Transverse colon (tissue), 4 donors: Measurements from ENCODE around the gene PIK3CD. TPM values are rescaled to one million over a fixed set of nuclear protein-coding genes. Genes with fewer than 3 reads are reported as not detected.

ENCODE experiments used
- DNase-seq: peaks from one replicate; pipeline ENCODE4 v3.0.0-alpha.2; 2019
- H3K27ac ChIP-seq, 4 donors: fragments of 200-600 bp; sonication (generic); 2 replicates each; pipeline ENCODE4 v1.5.1; 2016 to 2018; ENCODE audit warnings: inconsistent platforms in 4 of 4
- H3K27me3 ChIP-seq: fragments of 200-600 bp; sonication (generic); 2 replicates; pipeline ENCODE4 v1.5.1; 2017; ENCODE audit warnings: inconsistent platforms
- H3K36me3 ChIP-seq, 4 donors: fragments of 200-600 bp; sonication (generic); 2 replicates each; pipeline ENCODE4 v1.5.1; 2017 to 2019; ENCODE audit warnings: inconsistent platforms in 4 of 4
- H3K4me1 ChIP-seq, 4 donors: fragments of 200-600 bp; sonication (generic); 2 replicates each; pipeline ENCODE4 v1.5.1; 2017 to 2020; ENCODE audit warnings: inconsistent platforms in 4 of 4
- H3K4me3 ChIP-seq, 4 donors: fragments of 200-600 bp; sonication (generic); 1 replicate in 1 of 4; 2 replicates in 3 of 4; pipeline versions ENCODE4 v1.5.1 to v1.6.1; 2017 to 2019; ENCODE audit warnings: inconsistent platforms in 4 of 4
- H3K9me3 ChIP-seq, 2 donors: fragments of 200-600 bp; sonication (generic); 2 replicates each; pipeline ENCODE4 v1.5.1; 2017 to 2019; ENCODE audit warnings: inconsistent platforms in 2 of 2
- CTCF ChIP-seq, 5 experiments: fragments of 200-600 bp in 3 of 5; fragments of 450-650 bp in 2 of 5; sonication (generic) in 3 of 5; IDR thresholded peaks; 1 replicate in 2 of 5; 2 replicates in 3 of 5; pipeline ENCODE4 v1.5.1; 2016 to 2017; ENCODE audit warnings: antibody characterized with exemption in 5 of 5, inconsistent platforms in 3 of 5, mild to moderate bottlenecking in 2 of 5, moderate library complexity in 1 of 5
- EP300 ChIP-seq: sonication (generic); formaldehyde crosslinking; IDR thresholded peaks from one replicate; pipeline ENCODE4 v1.6.1; 2017; ENCODE audit warnings: antibody characterized with exemption, low read depth
- POLR2A ChIP-seq: fragments of 450-650 bp; IDR thresholded peaks from one replicate; pipeline ENCODE4 v1.6.1; 2016; ENCODE audit warnings: antibody characterized with exemption, mild to moderate bottlenecking, moderate library complexity
- POLR2AphosphoS5 ChIP-seq, 3 donors: sonication (generic); formaldehyde crosslinking; IDR thresholded peaks; one replicate each; pipeline ENCODE4 v1.6.1; 2016; ENCODE audit warnings: antibody characterized with exemption in 3 of 3
- WGBS, 2 donors: methylation state at CpG; one replicate each; pipeline ENCODE4 v1.1.5; 2018; ENCODE audit warnings: low coverage in 1 of 2; 5-methylcytosine and 5-hydroxymethylcytosine counted together
- in situ Hi-C, 4 donors: fragments of 200-750 bp; cut with MboI; loops; one replicate each; pipeline versions ENCODE4 v1.15.0 to v1.15.1; 2017; ENCODE audit warnings: low sequenced_read_pairs in 3 of 4, low pct_ligation_motif_present in 1 of 4, low pct_unique_long_range_greater_than_20kb in 1 of 4
- intact Hi-C: fragments of 100-400 bp; cut with DNase I; formaldehyde crosslinking; loops from one replicate; pipeline ENCODE4 v1.15.1; 2023; ENCODE audit warnings: low total_unique reads
- total RNA-seq, 4 donors: library from RNA; depleted of rRNA; stranded (reverse); fragments of >200 nt; gene quantifications; one replicate each; pipeline ENCODE4 v1.1.0, GENCODE V29; 2016

The PIK3CD gene
- total RNA-seq, 4 donors from 2014 or later = 0.20 to 6.7 (median 4.1) TPM

GRCh38 chr1:9603766-9604753 lies 47.5 kb upstream of the PIK3CD start:
- H3K4me3 ChIP-seq = no peak overlapping the region
- WGBS, 2 donors = 91 to 92% methylated on average over 9 to 40 of the region's 42 CpGs
- intact Hi-C loops (no loop called here), in situ Hi-C loops (no loop called here)
- TF ChIP-seq EP300 = no peak
- no peak for TF ChIP-seq POLR2AphosphoS5 (IDR thresholded peaks at IDR 0.05)
- TF ChIP-seq POLR2A = no peak
- TF ChIP-seq CTCF (IDR thresholded peaks at IDR 0.05) = no peak
- H3K27ac ChIP-seq = no peak overlapping the region
- no peaks in the 10 kb centered on the region for H3K9me3 ChIP-seq
- H3K4me1 ChIP-seq = no peaks in the 10 kb centered on the region
- H3K36me3 ChIP-seq = peaks cover 0 to 14% (median 0%) of the 10 kb centered on the region in 4 donors
- no peaks in the 10 kb centered on the region for H3K27me3 ChIP-seq
- no peak for DNase-seq

- Histone ChIP-seq H3K27me3 (no peaks in the 10 kb centered on the region), H3K4me3 (no peak overlapping the region), H3K4me1 (no peaks in the 10 kb centered on the region), H3K27ac (no peak overlapping the region), H3K36me3 (peaks cover 0 to 14% (median 0%) of the 10 kb centered on the region in 4 donors), H3K9me3 (no peaks in the 10 kb centered on the region)
- 92 to 93% methylated on average over 3 to 15 of the region's 15 CpGs for WGBS, 2 donors
- intact Hi-C loops (no loop called here), in situ Hi-C loops (no loop called here)
- no peak for DNase-seq
- TF ChIP-seq CTCF (IDR thresholded peaks at IDR 0.05) (no peak), EP300 (no peak), POLR2AphosphoS5 (IDR thresholded peaks at IDR 0.05) (no peak), POLR2A (no peak)
Measured at GRCh38 chr1:9604836-9605235, 46.7 kb upstream of the PIK3CD start.

- no peaks in the 10 kb centered on the region for H3K4me1 ChIP-seq
- intact Hi-C loops (no loop called here), in situ Hi-C loops (no loop called here)
- no peak overlapping the region for H3K27ac ChIP-seq
- no peak overlapping the region for H3K4me3 ChIP-seq
- H3K36me3 ChIP-seq = peaks cover 0 to 12% (median 0%) of the 10 kb centered on the region in 4 donors
- 100% methylated on average over 14 of the region's 14 CpGs; no CpG with 5 or more reads in 1 of the 2 donors for WGBS, 2 donors
- H3K9me3 ChIP-seq = no peaks in the 10 kb centered on the region
- no peaks in the 10 kb centered on the region for H3K27me3 ChIP-seq
- DNase-seq = no peak
- no peak for TF ChIP-seq POLR2A
- no peak for TF ChIP-seq CTCF (IDR thresholded peaks at IDR 0.05)
- TF ChIP-seq EP300 = no peak
- TF ChIP-seq POLR2AphosphoS5 (IDR thresholded peaks at IDR 0.05) = no peak
Measured at GRCh38 chr1:9605946-9606455, 45.5 kb upstream of the PIK3CD start.

GRCh38 chr1:9606458-9606857 lies 45.1 kb upstream of the PIK3CD start:
- 91% methylated on average over 21 of the region's 21 CpGs; no CpG with 5 or more reads in 1 of the 2 donors for WGBS, 2 donors
- H3K27me3 ChIP-seq = no peaks in the 10 kb centered on the region
- no peaks in the 10 kb centered on the region for H3K4me1 ChIP-seq
- no peak overlapping the region for H3K27ac ChIP-seq
- peaks cover 0 to 8% (median 0%) of the 10 kb centered on the region in 4 donors for H3K36me3 ChIP-seq
- in situ Hi-C loops = no loop called here
- H3K9me3 ChIP-seq = no peaks in the 10 kb centered on the region
- H3K4me3 ChIP-seq = no peak overlapping the region
- intact Hi-C loops = no loop called here
- DNase-seq = no peak
- TF ChIP-seq CTCF (IDR thresholded peaks at IDR 0.05) (no peak), POLR2AphosphoS5 (IDR thresholded peaks at IDR 0.05) (no peak), EP300 (no peak), POLR2A (no peak)
